GM19025 (cell line): Measurements from ENCODE around the gene OTUD4.
"Not testable (repeated sequence)": the region's sequence is repeated elsewhere in the genome, so short reads cannot be mapped to it uniquely, and the experiment has no call there.

Experiments used
- ATAC-seq: cut with Tn5 transposase; IDR thresholded peaks from one replicate; pipeline ENCODE4 v1.9.1; 2021; ENCODE audit warnings: mild to moderate bottlenecking, low read depth, moderate library complexity; ENCODE audit not compliant: unreplicated experiment

The OTUD4 gene, protein sequence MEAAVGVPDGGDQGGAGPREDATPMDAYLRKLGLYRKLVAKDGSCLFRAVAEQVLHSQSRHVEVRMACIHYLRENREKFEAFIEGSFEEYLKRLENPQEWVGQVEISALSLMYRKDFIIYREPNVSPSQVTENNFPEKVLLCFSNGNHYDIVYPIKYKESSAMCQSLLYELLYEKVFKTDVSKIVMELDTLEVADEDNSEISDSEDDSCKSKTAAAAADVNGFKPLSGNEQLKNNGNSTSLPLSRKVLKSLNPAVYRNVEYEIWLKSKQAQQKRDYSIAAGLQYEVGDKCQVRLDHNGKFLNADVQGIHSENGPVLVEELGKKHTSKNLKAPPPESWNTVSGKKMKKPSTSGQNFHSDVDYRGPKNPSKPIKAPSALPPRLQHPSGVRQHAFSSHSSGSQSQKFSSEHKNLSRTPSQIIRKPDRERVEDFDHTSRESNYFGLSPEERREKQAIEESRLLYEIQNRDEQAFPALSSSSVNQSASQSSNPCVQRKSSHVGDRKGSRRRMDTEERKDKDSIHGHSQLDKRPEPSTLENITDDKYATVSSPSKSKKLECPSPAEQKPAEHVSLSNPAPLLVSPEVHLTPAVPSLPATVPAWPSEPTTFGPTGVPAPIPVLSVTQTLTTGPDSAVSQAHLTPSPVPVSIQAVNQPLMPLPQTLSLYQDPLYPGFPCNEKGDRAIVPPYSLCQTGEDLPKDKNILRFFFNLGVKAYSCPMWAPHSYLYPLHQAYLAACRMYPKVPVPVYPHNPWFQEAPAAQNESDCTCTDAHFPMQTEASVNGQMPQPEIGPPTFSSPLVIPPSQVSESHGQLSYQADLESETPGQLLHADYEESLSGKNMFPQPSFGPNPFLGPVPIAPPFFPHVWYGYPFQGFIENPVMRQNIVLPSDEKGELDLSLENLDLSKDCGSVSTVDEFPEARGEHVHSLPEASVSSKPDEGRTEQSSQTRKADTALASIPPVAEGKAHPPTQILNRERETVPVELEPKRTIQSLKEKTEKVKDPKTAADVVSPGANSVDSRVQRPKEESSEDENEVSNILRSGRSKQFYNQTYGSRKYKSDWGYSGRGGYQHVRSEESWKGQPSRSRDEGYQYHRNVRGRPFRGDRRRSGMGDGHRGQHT

GRCh38 chr4:145180298-145181090 is at the start of gene OTUD4:
Gene OTUD4 (minus strand): TSS chr4:145180589. CDS start chr4:145179973, 616 bp downstream.
- ATAC-seq, result peak; percentile 81

- not testable (repeated sequence) for ATAC-seq
These were observed 42.8 kb upstream of the OTUD4 start for GRCh38 chr4:145223228-145223627.

DNA sequence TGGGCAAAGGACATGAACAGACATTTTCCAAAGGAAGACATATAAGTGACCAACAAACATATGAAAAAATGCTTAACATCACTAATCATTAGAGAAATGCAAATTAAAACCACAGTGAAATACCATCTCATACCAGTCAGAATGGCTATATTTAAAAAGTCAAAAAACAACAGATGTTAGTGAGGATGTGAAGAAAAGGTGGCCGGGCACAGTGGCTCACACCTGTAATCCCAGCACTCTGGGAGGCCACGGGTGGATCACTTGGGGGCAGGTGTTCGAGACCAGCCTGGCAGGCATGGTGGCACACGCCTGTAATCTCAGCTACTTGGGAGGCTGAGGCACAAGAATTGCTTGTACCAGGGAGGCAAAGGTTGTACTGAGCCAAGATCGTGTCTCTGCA is 41.1 kb upstream of the OTUD4 start:
- ATAC-seq, result not testable (repeated sequence)

DNA sequence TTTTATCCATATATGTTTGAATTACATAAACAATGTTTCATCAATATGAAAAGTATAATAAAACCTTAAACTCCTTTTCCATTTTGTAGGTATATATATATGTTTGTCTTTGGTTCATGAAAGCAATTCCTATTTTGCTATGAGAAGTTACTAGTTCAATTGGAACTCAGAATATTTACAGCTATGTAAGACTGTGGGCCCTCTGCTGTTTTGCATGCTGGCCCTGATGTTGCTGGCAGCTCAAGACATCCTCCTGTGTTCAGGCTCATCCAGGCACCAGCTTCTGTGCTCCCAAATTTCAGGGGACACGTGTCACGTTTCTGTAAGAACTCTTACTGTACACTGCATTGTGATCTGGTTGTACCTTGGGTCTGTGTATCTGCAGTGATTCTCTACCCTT is 38.7 kb upstream of the OTUD4 start:
- no peak for ATAC-seq

- peak; percentile 95 for ATAC-seq
These were observed 37.9 kb upstream of the OTUD4 start for GRCh38 chr4:145218251-145218650.

GRCh38 chr4:145217349-145217748 is 37.0 kb upstream of the OTUD4 start:
- ATAC-seq, result no peak

DNA sequence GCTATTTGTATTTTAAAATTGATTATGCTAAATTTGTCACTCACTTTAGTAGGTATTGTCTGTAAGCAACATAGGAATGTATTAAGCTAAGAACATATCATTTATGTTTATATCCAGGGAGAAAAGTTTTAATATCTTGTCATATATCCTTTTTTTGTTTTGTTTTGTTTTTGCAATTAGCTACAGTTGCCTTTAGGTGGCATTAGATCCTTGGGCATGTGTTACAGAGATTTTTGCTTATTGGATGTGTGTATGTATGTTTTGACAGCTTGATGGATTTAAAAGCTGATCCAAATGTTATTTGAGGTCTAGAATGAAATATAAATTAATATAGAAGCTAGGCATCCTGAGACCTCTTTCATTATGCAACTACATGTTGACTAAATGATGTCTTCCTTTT is 36.1 kb upstream of the OTUD4 start:
- no peak for ATAC-seq

DNA sequence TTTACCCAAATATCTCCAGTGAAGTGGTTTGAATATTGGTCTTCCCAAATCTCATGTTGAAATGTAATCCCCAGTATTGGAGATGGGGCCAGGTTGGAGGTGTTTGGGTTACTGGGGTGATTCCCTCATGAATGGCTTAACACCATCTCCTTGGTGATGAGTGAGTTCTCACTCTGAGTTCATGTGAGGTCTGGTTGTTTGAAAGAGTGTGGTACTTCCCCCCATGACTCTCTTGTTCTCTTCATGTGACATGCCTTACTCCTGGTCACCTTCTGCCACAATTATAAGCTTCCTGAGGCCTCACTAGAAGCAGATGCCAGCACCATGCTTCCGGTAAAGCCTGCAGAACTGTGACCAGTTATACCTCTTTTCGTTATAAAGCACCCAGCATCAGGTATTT is 32.9 kb upstream of the OTUD4 start:
- ATAC-seq, result no peak

DNA sequence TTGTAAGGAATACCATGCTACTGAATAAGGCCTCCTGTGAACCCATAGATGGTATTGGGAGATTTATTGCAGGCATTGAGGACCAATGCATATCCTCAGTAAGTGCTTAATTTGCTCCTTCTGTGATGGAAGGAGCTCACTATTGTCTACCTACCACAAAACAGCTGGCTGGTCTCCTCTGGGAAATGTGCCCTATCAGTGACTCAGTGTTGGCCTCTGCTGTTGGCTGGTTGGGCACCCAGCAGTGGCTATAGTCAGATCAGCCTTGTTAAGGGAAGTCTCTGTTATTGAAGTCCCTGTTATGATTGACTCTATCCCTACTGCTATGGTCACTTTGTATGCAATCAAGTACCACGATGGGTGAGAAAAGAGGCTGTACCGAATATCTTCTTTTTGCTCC is 27.5 kb upstream of the OTUD4 start:
- ATAC-seq, result no peak

DNA sequence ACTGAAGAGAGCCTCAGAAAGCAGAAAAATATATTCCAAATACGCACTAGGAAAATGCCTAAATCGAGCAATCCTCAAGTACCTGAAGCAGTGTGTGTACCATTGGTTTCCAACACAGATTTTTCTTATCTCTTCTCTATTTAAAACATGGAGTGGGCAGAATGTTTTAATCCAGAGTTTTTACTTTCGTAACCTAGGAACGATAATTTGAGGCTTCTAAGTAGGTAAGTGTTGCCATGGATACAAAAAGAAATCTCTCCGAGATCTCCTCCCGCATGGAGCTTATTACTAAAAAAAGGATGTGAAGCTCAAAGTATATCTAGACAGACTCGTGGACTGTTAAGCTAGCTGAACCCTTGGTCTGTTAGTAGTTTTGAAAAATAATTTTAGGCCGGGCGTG is 23.0 kb upstream of the OTUD4 start:
- no peak for ATAC-seq

DNA sequence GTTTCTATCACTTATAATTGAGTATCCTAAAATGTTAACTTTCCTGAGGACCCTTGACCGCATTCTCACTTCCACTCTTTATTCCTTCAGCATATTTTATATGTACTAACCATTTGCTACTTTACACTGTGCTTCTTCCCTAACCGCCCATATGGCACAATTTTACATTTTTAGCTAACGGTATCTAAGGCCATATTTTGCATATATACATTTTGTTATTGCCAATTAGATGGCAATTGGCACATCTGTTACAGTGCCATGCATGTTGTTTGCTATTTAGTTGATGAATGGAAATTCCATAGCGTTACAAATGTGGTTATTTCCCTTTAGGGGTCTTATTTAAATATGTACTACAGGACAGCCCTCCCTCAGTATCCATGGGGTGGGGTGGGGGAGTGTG is 20.0 kb upstream of the OTUD4 start:
- ATAC-seq, result no peak

DNA sequence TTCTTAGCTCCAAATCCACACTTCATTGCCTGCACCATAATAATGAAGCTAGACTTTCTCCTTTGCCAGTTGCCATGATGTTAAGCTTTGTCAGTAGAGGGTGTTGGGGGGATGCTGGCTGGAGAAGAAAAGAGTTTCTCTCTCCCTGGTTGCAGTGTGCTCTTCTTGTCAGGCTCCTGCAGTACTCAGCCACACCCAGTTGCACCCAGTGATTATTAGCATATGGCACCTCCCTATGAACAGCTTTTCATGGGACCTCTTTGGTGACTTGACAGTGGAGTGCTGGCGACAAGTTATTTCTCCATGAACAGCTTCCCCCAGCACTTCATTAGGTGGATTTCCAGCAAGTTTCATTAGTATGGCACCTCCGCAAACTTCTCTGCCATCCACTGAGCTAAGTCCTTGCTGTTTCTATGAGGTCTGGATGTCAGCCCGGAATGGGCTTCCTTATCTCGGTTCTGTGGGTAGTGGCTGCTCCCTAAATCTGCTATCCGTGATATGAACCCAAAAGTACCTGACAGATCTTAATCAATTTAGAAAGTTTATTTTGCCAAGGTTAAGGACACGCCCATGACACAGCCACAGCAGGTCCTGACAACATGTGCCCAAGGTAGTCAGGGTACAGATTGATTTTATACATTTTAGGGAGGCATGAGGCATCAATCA is 18.8 kb upstream of the OTUD4 start:
- no peak for ATAC-seq

DNA sequence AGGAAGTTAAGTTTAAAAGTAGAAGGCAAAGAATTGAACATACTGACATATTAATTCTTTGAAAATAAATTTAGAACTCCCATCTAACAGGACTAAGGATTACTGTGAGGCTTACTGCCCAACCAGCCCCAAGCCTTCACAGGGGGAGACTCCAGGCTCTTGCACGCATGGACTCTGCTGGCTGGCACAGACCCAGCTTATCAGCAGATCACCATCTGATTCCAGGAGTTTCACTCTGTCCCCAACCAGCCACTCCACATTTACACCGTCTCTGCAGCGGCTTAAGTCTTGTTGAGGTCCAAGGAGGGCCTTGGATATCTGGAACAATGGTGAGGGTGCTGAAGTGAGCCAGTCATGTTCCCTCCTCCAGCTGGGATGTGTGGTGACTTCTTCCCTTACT is 16.4 kb upstream of the OTUD4 start:
- no peak for ATAC-seq

- ATAC-seq, result peak; percentile 68
These were observed 15.0 kb upstream of the OTUD4 start for GRCh38 chr4:145195167-145195952.

DNA sequence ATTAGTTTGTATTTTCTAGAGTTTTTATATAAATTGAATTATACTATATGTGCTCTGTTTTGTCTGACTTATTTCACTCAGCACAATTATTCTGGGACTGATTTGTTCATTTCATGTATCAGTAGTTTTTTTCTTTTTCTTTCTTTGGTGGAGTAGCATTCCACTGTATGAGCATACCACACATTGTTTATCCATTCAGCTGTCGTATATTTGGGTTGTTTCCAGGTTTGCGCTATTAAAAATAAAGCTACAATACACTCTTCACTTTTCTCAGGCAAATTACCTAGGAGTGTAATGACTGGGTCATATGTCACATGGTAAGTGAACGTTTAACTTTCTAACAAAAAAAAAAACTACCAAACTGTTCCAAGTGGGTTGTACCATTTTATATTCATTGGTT is 9.6 kb upstream of the OTUD4 start:
- no peak for ATAC-seq

DNA sequence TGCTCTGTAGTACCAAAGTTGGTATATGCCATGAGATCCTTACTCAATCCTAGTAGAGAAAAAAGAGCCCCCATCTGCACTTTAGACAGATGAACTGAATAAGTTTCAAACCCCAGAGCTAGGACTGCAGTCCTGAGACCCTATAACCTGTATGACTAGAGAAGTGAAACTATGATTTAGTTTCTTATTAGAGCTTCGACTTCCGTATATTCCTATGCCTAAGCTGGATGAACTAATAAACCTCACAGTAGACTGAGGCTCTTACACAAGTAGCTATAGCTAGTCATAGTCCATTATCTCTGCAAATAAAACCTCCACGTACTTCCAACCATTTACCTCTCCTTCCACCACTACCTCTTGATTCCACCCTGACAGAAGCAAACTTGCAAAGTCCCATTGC is 6.3 kb upstream of the OTUD4 start:
- peak; percentile 73 for ATAC-seq

DNA sequence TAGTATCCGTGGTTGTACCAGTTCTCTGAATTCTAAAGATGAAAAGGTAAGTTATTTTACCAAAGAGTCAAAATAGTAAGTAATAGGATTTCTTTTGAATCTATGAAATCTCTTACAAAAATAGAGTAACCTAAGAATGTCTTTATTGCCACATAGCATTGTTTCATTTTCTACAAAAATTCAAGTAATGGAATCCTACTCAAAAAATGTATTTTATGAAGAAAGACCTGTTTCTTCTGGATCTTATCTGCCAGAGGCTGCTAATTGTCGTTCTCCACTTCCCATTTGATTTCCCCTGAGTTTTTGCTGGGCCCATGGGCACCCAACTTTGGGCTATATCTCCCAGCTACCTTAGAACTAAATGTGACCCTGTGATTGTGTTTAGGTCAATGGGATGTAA is 3.2 kb upstream of the OTUD4 start:
- no peak for ATAC-seq

DNA sequence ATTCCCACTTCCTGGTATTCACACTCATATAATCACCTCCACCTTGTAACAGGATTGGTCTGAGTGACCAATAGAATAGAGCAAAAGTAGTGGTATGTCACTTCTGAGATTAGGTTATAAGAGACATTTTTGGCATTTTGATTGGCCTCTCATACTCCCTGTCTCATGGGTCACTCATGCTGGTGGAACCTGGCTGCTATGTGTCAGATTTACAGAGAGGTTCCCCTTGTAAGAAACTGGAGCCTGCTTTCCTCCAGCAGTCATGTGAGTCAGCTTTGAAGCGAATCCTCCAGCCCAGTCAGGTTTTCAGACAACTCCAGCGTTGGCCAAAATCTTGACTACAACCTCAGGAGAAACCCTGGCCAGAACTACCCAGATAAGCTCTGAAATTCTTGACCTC is 2.6 kb upstream of the OTUD4 start:
- no peak for ATAC-seq

DNA sequence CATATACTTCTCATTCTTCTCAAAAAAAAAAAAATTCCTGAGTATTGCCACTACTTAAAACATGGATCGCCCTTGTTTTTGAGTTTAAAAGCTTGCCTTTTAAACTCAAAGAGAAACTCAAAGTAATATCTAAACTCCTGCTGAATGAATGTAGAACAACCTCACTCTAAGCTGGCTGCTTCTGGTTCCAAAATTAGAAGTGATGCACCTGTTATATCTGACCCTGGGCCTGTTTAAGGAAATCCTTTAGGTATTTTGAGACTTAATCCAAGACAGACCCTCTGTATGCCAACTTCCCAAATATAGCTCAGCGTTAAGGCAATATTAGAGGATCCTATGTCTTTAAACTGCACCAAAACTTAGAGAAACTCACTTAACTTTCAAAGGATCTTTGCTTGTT is 1.8 kb upstream of the OTUD4 start:
- no peak for ATAC-seq
